ENCODE data around the gene GP5. TPM values are rescaled to one million over a fixed set of nuclear protein-coding genes. Genes with fewer than 3 reads are reported as not detected.

GP5 gene
- total and polyA plus RNA-seq, 2 donors (not counting 1 experiment from before 2014, with no cell fraction given), result 0.01 to 0.15 TPM

- no peak overlapping the region for H3K27ac Mint-ChIP-seq
- peak; percentile 24 for ATAC-seq (ENCODE audit: low read depth)
- peaks cover 1% of the 10 kb centered on the region for H3K9me3 Mint-ChIP-seq (ENCODE audit: insufficient read depth)
- H3K36me3 ChIP-seq (replicated peaks in 1 of 2; ENCODE audit: control extremely low read depth in 1 of 2, control insufficient read depth in 1 of 2, extremely low read depth in 1 of 2, insufficient read depth in 2 of 2, low read length in 1 of 2), result no peaks in the 10 kb centered on the region
- no peak overlapping the region for H3K27ac ChIP-seq (ENCODE audit: low read length in 2 of 2)
- peak; percentile 27 for DNase-seq
- H3K4me3 Mint-ChIP-seq, result peak overlapping the region; percentile 74
- ChIA-PET POLR2A (no interaction called here), CTCF (interaction anchor here (0.6 to 1.7 kb wide), 6 partner anchors 8 to 199 kb away, joined by 3 to 6 read pairs (median 3); no protein-coding TSS in a partner anchor)
- peaks cover 37% of the 10 kb centered on the region for H3K27me3 Mint-ChIP-seq
- peak overlapping the region; percentile 58 for H2AFZ ChIP-seq (ENCODE audit: insufficient read depth, low read depth, low read length, poor library complexity, severe bottlenecking)
- peaks cover 36% of the 10 kb centered on the region for H3K4me1 Mint-ChIP-seq
- no peak for TF ChIP-seq EZH2 (IDR thresholded peaks at IDR 0.05; ENCODE audit: borderline replicate concordance, insufficient read depth, low read depth, low read length, poor library complexity, severe bottlenecking)
- TF ChIP-seq CTCF (IDR thresholded peaks at IDR 0.05), result no peak
- intact Hi-C loops (cut with micrococcal nuclease), result no loop called here
- no peaks in the 10 kb centered on the region for H4K20me1 ChIP-seq (ENCODE audit: control insufficient read depth, insufficient read depth, low read length, poor library complexity, severe bottlenecking)
- H3K9ac ChIP-seq (ENCODE audit: low read length), result no peak overlapping the region
- H3K79me2 ChIP-seq (ENCODE audit: control insufficient read depth, insufficient read depth, low read length), result no peaks in the 10 kb centered on the region
- peaks cover 0 to 39% (median 11%) of the 10 kb centered on the region in 4 experiments for H3K27me3 ChIP-seq (replicated peaks in 1 of 4; ENCODE audit: control extremely low read depth in 1 of 4, control insufficient read depth in 3 of 4, insufficient read depth in 4 of 4, low read length in 3 of 4)
- peaks cover 27 to 32% of the 10 kb centered on the region in 2 donors for H3K4me1 ChIP-seq (ENCODE audit: control insufficient read depth in 2 of 2, insufficient read depth in 2 of 2, low read length in 2 of 2)
- 46% methylated on average over 23 of the region's 26 CpGs for WGBS (ENCODE audit: insufficient coverage)
- H3K9me3 ChIP-seq (ENCODE audit: control extremely low read depth in 1 of 3, control insufficient read depth in 2 of 3, insufficient read depth in 1 of 3, low read length in 2 of 3), result peaks cover 0 to 2% (median under 1%) of the 10 kb centered on the region in 3 donors
- H3K4me2 ChIP-seq (replicated peaks; ENCODE audit: low read depth, low read length, poor library complexity, severe bottlenecking), result peak overlapping the region; percentile 85
- no peak overlapping the region for H3K4me3 ChIP-seq (ENCODE audit: control extremely low read depth in 1 of 5, extremely low read depth in 1 of 5, insufficient read depth in 1 of 5, low read depth in 2 of 5, low read length in 4 of 5)
Measured at GRCh38 chr3:194395778-194396538, 3.1 kb downstream of the GP5 start.

GRCh38 chr3:194395212-194395611 lies 3.9 kb downstream of the GP5 start:
- Histone ChIP-seq H3K9ac (ENCODE audit: low read length) (no peak overlapping the region), H2AFZ (ENCODE audit: insufficient read depth, low read depth, low read length, poor library complexity, severe bottlenecking) (no peak overlapping the region), H3K79me2 (ENCODE audit: control insufficient read depth, insufficient read depth, low read length) (no peaks in the 10 kb centered on the region), H3K36me3 (replicated peaks in 1 of 2; ENCODE audit: control extremely low read depth in 1 of 2, control insufficient read depth in 1 of 2, extremely low read depth in 1 of 2, insufficient read depth in 2 of 2, low read length in 1 of 2) (no peaks in the 10 kb centered on the region), H3K4me3 (ENCODE audit: control extremely low read depth in 1 of 5, extremely low read depth in 1 of 5, insufficient read depth in 1 of 5, low read depth in 2 of 5, low read length in 4 of 5) (no peak overlapping the region), H3K4me1 (ENCODE audit: control insufficient read depth in 2 of 2, insufficient read depth in 2 of 2, low read length in 2 of 2) (peaks cover 27 to 32% of the 10 kb centered on the region in 2 donors), H4K20me1 (ENCODE audit: control insufficient read depth, insufficient read depth, low read length, poor library complexity, severe bottlenecking) (no peaks in the 10 kb centered on the region), H3K27me3 (replicated peaks in 1 of 4; ENCODE audit: control extremely low read depth in 1 of 4, control insufficient read depth in 3 of 4, insufficient read depth in 4 of 4, low read length in 3 of 4) (peaks cover 0 to 39% (median 12%) of the 10 kb centered on the region in 4 experiments), H3K4me2 (replicated peaks; ENCODE audit: low read depth, low read length, poor library complexity, severe bottlenecking) (no peak overlapping the region), H3K27ac (ENCODE audit: low read length in 2 of 2) (no peak overlapping the region), H3K9me3 (ENCODE audit: control extremely low read depth in 1 of 3, control insufficient read depth in 2 of 3, insufficient read depth in 1 of 3, low read length in 2 of 3) (peaks cover 0 to 4% (median 1%) of the 10 kb centered on the region in 3 donors)
- H3K9me3 Mint-ChIP-seq (ENCODE audit: insufficient read depth), result peaks cover 6% of the 10 kb centered on the region
- TF ChIP-seq EZH2 (IDR thresholded peaks at IDR 0.05; ENCODE audit: borderline replicate concordance, insufficient read depth, low read depth, low read length, poor library complexity, severe bottlenecking), result no peak
- no peak for TF ChIP-seq CTCF (IDR thresholded peaks at IDR 0.05)
- ATAC-seq (ENCODE audit: low read depth) (no peak), DNase-seq (no peak)
- ChIA-PET POLR2A (no interaction called here), CTCF (interaction anchor here (1.1 to 1.7 kb wide), 4 partner anchors 9 to 79 kb away, joined by 3 to 6 read pairs (median 4); no protein-coding TSS in a partner anchor)
- peaks cover 36% of the 10 kb centered on the region for H3K4me1 Mint-ChIP-seq
- intact Hi-C loops (cut with micrococcal nuclease), result no loop called here
- H3K27ac Mint-ChIP-seq, result no peak overlapping the region
- peaks cover 37% of the 10 kb centered on the region for H3K27me3 Mint-ChIP-seq
- WGBS (ENCODE audit: insufficient coverage), result 87% methylated on average over 3 of the region's 5 CpGs
- H3K4me3 Mint-ChIP-seq, result no peak overlapping the region
